Astrocyte of the hippocampus (primary cell): ENCODE data around the gene RABL2B.

ENCODE experiments used
- DNase-seq: peaks from one replicate; pipeline ENCODE4 v3.0.0; 2011; ENCODE audit warnings: low read depth, low spot score

Gene RABL2B

DNA sequence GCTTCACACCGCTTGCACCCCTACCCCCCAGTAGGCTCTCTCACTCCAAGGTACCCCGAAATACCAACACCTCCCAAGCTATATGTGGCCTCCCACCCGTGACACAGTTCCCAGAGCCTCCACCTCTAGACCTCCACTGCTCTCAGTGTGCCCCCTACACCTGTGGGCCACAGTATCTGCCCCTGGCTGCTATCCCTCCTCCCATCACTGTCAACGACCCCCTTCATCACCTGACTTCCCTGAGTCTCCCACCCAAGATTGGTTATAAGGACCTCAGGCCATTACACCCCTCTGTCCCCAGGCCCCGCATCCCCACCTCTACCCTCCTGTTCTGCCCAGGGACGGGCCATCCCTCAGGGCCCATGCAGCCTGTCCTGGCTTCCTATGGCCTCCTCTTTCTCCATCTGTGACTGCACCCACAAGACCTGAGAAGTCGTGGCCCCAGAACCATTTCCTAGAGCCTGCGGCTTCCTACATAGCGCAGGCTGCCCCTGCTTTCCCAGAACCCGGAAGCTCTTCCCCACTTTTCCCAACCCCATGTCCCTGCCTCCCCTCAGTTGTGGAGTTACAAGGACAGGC, 44.7 kb downstream of the RABL2B start:
- DNase-seq: no peak

GRCh38 chr22:50737728-50738648, 45.4 kb downstream of the RABL2B start, which contains the start of gene ACR:
Gene ACR, plus strand, starts transcription at chr22:50738204. Its CDS starts 32 bp downstream, at chr22:50738236.
- DNase-seq: no peak

GRCh38 chr22:50735739-50736030, 47.8 kb downstream of the RABL2B start:
- DNase-seq: no peak

DNA sequence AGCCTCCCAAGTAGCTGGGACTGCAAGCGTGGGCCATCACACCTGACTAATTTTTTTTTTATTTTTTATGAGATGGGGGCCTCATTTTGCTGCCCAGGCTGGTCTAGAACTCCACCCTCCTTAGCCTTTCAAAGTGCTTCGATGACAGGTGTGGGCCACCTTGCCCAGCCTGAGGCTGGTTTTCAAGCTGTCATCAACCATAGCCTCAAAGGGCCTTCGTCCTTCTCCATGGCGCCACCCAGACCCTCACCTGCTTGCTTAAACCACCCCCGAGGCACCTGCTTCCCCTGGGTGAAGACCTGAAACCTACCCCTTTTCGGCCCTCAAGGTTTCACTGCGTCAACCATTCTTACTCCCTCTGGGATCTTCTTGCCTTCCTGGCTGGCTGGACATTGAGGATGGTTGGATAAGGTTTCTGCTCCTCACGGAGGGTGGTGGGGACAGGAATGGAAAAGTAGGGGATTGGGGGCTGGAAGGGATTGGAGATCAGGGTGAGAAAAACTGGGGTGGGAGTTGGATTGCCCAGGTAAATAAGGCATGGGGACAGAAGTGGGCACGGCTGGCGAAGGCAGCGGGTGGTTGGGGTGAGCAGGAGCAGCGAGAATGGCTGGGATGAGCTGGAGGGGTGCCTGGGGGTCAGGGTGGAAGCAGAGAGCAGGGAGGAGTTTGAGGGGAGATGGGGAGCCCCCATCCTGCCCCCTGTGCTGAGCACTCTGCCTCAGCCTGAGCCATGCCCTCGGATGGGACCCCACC, 48.3 kb downstream of the RABL2B start:
- no peak for DNase-seq

DNA sequence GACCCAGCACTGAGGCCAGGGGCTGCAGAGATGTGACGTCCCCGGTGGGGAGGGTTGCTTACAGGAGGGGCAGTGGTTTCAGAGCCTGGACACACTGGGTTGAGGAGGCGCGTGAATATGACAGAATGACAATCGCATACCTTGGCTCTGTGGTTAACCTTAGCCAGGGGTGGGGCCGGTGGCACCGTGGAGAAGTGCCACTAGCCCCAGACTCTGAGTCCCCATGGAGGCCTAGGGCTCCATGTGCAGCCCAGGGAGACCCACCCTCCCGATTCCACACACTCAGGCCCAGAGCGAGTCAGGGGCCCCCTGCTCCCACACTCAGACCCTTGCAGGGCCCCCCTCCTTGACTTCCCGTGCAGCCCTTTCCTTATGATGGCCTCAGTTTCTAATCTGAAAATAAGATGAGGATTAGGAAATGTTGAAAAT, 49.1 kb downstream of the RABL2B start:
- DNase-seq: no peak

- DNase-seq: peak; percentile 32
Measured at GRCh38 chr22:50733521-50734342, 49.7 kb downstream of the RABL2B start.

GRCh38 chr22:50732681-50733080, 50.8 kb downstream of the RABL2B start:
- DNase-seq: no peak

DNA sequence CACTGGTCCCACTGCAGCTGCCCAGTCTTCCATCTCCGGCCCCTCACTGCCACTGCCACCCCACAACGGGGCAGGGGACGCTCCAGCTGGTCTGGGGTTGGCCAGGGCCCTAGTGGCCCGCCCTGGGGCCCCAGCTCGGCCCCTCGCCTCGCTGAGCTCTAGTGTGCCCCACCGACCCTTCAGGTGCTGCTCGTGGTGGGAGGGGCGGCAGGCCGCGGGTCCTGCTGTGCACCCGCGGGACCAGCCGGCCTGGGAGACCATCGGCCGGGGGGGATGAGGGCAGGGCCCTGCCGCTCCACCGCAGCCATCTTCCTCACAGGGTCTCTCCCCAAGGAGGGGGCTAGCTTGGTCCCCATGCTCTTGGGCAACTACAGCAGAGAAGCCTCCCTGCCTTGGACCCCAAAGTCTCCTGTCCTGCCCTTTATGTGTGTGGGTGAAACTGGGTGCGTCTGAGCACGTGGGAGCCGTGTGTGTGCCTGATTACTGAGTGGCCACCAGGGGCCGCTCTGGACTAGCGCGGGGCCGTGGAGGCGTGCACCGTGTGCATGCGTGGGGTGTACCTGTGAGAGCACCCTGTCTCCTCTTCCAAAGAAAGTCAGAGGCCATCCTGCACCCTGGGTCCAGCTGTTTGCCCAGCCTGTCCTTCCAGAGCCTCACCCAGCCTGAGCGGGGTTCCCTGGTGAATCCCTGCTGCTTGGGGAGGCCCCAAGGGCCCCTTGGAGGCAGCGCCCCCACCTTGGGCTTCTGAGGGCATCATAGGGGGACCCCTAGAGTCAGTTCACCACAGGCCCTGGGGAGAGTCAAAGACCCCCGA, 51.4 kb downstream of the RABL2B start:
- DNase-seq: peak; percentile 44

- no peak for DNase-seq
Measured at GRCh38 chr22:50730941-50731661, 52.3 kb downstream of the RABL2B start.

- DNase-seq: peak; percentile 13
Measured at GRCh38 chr22:50730013-50730891, 53.2 kb downstream of the RABL2B start.

DNA sequence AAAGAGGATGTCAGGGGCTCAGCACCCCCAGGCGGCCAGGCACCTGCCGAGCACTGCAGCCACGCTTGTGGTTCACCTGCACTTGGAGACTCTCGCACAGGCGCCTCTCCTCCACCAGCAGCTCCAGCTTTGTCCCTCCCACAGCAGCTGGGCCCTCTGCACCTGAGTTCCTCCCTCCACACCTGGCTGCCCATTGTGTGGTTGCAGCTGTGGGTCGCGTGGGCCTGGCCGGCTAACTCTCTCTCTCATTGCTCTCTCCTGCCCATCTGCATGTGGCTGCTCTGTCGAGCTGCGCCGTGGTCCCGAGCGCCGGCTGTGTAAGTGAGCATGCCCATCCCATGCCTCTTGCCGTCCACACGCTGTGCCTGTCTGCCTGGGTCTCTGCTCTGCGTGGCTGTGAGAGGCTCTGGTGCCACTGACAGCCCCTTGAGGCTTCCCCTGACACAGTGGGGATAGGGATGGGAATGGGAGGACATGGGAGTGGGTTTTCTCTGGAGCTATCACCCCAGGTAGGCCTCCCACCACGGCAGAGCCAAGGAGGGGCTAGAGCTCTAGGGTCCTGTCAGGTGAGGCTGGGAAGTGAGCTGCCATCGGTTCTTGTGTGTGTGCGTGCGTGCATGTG, 53.9 kb downstream of the RABL2B start:
- no peak for DNase-seq

DNA sequence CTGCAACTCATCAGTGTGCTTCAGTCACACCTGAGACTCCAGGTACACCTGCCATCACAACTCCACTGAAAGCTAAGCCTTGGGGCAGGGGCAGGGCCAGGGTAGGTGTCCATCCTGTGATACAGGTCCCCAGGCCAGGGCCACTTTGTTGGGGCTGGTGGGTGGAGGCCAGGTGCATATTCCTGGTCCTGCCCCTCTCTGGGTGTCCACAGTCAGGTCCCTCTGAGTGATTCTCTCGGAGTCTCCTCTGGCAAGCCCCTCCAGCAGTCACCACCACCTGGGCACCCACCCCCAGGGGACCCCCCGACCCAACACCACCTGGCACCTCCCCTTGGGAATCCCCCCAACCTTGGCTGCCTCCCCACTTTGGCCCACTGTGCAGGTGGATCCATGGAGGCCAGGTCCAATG, 54.9 kb downstream of the RABL2B start:
- DNase-seq: no peak

GRCh38 chr22:50727678-50728522, 55.5 kb downstream of the RABL2B start:
- DNase-seq: no peak

GRCh38 chr22:50726643-50727340, 56.6 kb downstream of the RABL2B start:
- DNase-seq: no peak

- no peak for DNase-seq
Measured at GRCh38 chr22:50725597-50725996, 57.8 kb downstream of the RABL2B start.

DNA sequence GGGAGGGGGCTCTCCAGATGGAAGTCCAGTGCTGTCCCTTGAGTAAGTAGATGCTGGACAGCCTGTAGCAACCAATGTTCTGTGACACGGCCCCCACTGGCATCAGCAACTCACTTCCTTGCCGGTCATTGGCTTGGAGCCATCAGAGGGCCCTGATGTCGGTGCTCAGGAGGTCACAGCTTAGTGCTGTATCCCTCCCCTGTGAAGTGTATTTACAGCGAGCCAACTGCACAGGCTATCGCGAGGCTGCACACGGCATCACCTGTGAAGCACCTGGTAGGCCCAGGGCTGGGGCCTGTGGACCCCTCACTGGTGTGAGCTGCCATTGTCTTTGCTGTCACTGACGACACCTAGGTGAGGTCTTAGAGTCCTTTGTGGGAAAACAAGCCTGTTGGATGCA, 58.8 kb downstream of the RABL2B start:
- no peak for DNase-seq

DNA sequence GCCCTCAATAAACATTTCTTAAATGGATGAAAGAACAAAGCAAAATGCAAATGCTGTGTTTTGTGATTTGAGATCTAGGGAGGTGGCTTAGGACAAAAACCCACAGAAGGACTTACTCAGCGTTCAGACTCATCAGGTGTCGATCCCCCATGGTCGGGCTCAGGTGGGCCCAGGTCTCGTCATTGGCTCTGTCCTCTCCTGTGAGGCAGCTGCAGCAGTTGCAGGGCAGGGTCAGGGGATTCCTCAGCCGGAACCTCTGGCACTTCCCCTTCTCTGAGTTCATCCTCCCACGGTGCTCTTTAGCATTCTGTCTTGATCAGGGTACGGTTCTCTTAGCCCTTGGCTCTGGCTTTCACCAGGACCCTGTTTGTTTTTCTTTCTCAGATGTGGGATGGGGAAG, 59.4 kb downstream of the RABL2B start:
- DNase-seq: no peak
